ENCODE data around the gene SORCS1. TPM values are rescaled to one million over a fixed set of nuclear protein-coding genes. Genes with fewer than 3 reads are reported as not detected.
"Not testable (repeated sequence)": the region's sequence is repeated elsewhere in the genome, so short reads cannot be mapped to it uniquely, and the experiment has no call there.

The SORCS1 gene
- total RNA-seq, 2 donors from 2014 or later, result not detected

DNA sequence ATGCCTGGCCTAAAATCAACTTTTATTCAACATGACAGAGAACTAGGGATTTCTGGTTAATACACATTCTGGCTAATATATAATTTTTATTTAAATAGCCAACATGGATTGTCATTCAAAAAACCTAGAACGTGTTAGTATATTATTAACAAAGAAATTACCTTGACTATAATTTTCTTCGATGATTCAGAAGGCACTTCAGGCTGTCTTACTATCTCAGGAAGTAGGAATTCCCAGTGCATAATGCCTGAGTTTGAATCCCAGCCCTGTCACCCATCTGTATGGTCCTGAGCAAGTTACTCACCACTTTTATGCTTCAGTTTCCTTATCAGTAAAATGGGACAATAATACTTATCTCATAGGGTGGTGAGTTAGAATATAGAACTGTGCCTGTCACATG is 106.2 kb downstream of the SORCS1 start:
- H3K4me3 Mint-ChIP-seq, result no peak overlapping the region
- no peaks in the 10 kb centered on the region for H3K27me3 Mint-ChIP-seq
- no peaks in the 10 kb centered on the region for H3K9me3 ChIP-seq (ENCODE audit: control insufficient read depth, low read length, poor library complexity, severe bottlenecking)
- no peak for ATAC-seq
- no peak overlapping the region for H3K27ac Mint-ChIP-seq
- no peak for DNase-seq
- no peaks in the 10 kb centered on the region for H3K4me1 Mint-ChIP-seq
- H3K36me3 Mint-ChIP-seq (ENCODE audit: low read depth), result no peaks in the 10 kb centered on the region

DNA sequence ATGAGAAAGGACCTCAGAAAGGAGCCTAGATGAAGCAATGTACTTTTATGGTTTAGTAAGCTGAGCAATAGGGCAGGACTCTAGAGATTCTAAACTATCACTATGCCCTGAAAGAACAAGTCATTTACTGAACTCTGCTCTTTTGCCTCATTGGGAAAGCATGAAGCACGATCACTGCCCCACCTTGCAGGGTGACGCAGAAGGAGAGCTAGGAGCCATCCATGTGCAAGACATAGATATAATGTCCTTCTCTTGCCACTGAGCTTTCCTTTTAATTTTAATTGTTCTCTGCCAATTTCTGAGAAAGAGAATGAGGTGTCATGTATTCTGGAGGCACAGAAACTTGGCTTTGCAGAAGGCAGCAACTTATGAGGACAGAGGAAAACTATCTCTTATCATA is 108.3 kb downstream of the SORCS1 start:
- no peaks in the 10 kb centered on the region for H3K36me3 Mint-ChIP-seq (ENCODE audit: low read depth)
- DNase-seq (no peak), ATAC-seq (no peak)
- no peaks in the 10 kb centered on the region for H3K9me3 ChIP-seq (ENCODE audit: control insufficient read depth, low read length, poor library complexity, severe bottlenecking)
- H3K4me3 Mint-ChIP-seq, result no peak overlapping the region
- H3K4me1 Mint-ChIP-seq, result no peaks in the 10 kb centered on the region
- H3K27ac Mint-ChIP-seq, result no peak overlapping the region
- H3K27me3 Mint-ChIP-seq, result no peaks in the 10 kb centered on the region

DNA sequence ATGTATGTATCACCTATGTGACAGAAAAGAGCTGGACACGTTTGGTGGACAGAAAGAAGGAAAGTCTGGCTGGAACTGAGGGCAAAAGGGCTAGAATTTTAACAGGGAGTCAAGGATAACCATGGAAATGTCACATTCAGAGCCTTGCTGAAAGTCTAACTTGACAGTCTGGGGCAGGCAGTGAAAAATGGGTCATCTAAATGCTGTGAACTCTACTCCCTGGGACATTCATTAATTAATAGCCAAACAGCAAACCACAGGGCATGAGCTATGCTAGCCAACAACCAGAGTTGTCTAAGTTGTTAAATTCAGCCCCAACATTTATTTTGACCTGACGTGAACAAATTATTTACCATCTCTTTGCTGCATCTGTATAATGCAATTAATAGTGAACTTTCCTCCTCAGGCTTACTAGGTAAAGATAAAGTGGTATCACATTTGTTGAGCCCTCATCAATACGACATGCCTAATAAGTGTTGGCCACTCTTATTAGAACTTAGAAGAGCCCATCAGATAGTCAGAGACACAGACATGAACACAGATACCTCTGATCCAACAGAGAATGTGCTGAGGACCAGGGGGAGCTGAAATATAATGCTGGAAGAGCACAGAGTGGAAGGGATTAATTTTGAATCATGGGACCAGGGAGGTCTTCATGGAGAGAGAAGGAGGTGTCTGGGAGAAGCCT is 109.9 kb downstream of the SORCS1 start:
- no peaks in the 10 kb centered on the region for H3K9me3 ChIP-seq (ENCODE audit: control insufficient read depth, low read length, poor library complexity, severe bottlenecking)
- no peak overlapping the region for H3K27ac Mint-ChIP-seq
- no peaks in the 10 kb centered on the region for H3K4me1 Mint-ChIP-seq
- H3K27me3 Mint-ChIP-seq, result no peaks in the 10 kb centered on the region
- DNase-seq (no peak), ATAC-seq (no peak)
- no peak overlapping the region for H3K4me3 Mint-ChIP-seq
- H3K36me3 Mint-ChIP-seq (ENCODE audit: low read depth), result no peaks in the 10 kb centered on the region

DNA sequence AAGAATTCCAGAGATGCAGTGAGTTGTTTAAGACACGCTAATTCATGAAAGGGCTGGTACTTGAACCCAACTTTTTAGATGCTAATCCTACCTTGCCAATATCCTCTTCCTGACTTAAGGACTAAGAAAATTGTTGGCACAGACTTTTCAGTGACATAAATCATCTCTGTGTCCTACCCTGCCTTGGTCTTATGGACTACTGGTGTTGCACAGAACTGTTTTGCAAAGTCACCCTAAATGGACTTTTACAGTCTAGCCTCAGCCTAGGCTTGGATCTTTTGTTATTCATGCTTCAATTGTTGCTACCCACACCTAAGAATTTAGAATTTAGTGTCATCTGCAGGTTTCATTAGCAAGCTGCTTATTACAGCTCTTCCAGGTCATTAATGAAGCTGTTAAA is 112.7 kb downstream of the SORCS1 start:
- Mint-ChIP-seq H3K36me3 (ENCODE audit: low read depth) (no peaks in the 10 kb centered on the region), H3K4me1 (no peaks in the 10 kb centered on the region), H3K4me3 (no peak overlapping the region), H3K27ac (no peak overlapping the region), H3K27me3 (no peaks in the 10 kb centered on the region)
- no peak for DNase-seq
- no peaks in the 10 kb centered on the region for H3K9me3 ChIP-seq (ENCODE audit: control insufficient read depth, low read length, poor library complexity, severe bottlenecking)
- ATAC-seq, result no peak

DNA sequence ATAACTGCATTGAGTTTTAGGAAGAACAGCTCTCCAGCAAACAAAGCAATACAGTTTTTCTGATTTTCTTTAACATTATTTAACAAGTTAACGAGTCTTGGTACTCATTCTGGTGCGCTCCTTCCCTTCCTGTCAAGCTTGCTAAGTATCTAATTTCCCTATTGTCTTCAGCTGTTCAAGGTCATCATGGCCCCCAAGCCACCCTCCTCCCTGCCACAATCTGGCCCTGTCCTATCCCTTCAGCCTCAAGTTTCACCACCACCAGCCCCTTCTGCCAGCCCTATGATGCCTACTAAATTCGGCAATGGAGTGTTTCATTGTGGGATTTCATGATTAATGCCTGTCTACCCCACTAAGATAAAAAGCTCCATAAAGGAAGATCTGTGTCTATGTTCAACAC is 121.0 kb downstream of the SORCS1 start:
- DNase-seq, result no peak
- Mint-ChIP-seq H3K36me3 (ENCODE audit: low read depth) (no peaks in the 10 kb centered on the region), H3K4me3 (no peak overlapping the region), H3K4me1 (no peaks in the 10 kb centered on the region), H3K27me3 (no peaks in the 10 kb centered on the region), H3K27ac (no peak overlapping the region)
- no peaks in the 10 kb centered on the region for H3K9me3 ChIP-seq (ENCODE audit: control insufficient read depth, low read length, poor library complexity, severe bottlenecking)
- ATAC-seq, result no peak

DNA sequence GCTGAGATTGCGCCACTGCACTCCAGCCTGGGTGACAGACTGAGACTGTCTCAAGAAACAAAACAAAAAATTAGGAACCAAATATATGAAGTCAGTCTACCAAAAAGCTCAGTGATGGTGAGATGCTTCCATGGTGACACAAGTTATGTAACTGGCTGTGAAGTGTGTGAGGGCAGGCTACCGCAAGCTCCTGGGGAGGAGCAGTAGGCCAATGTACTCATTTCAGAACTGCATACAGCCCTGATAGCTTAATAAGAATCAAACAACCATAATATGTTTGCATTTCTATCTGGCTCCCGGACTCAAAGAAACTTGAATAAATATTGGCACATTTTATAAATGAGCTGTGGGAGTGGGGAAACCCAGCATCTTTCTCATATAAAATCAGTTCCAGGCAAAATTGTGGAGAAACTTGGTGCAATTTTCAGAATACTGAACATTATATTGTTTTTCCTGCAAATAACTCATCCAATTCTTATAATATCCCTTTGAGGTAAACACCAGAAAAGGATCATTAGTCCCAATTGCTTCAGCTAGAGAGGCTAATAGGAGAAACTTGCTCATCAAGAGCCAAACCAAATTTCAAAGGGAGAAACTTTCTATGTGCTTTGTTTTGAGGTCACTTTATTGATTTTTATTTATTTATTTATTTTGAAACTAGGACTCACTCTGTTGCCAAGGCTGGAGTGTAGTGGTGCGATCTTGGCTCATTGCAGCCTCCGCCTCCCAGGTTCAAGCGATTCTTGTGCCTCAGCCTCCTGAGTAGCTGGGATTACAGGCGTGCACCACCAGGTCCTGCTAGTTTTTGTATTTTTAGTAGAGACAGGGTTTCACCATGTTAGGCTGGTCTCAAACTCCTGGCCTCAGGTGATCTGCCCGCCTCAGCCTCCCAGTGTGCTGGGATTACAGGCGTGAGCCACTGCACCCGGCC is 127.0 kb downstream of the SORCS1 start:
- DNase-seq (no peak), ATAC-seq (no peak)
- no peak overlapping the region for H3K4me3 Mint-ChIP-seq
- no peaks in the 10 kb centered on the region for H3K36me3 Mint-ChIP-seq (ENCODE audit: low read depth)
- H3K4me1 Mint-ChIP-seq, result no peaks in the 10 kb centered on the region
- no peaks in the 10 kb centered on the region for H3K27me3 Mint-ChIP-seq
- no peak overlapping the region for H3K27ac Mint-ChIP-seq
- no peaks in the 10 kb centered on the region for H3K9me3 ChIP-seq (ENCODE audit: control insufficient read depth, low read length, poor library complexity, severe bottlenecking)

DNA sequence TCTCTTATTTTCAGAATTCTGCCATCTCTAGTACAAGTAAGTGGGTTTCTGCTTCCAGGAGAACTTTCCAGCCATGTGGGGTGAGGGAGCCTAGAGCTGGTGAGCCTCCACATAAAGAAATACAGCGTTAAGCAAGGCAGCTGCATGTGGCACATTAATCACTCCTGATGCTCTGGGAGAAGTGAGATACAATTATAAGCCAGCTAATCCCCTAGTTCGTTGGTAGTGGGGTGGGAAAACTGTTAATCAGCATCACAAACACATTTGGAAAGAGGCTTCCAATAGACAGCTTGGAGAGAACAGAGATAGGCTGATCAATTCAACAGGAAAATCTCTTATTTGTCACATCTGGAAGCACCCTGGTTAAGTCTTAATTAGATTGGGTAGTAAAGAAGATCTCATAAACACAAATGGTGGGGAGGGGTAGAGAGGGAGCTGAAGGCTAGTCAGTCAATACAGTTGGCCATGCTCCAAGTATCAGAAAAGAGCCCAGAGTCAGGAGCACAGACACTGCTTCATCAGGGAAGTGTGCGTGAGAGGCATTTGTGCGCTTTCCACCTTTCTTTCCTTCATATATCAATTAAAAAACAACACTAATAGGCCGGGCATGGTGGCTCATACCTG is 130.6 kb downstream of the SORCS1 start:
- Mint-ChIP-seq H3K36me3 (ENCODE audit: low read depth) (no peaks in the 10 kb centered on the region), H3K4me1 (no peaks in the 10 kb centered on the region), H3K4me3 (no peak overlapping the region), H3K27ac (no peak overlapping the region), H3K27me3 (no peaks in the 10 kb centered on the region)
- H3K9me3 ChIP-seq (ENCODE audit: control insufficient read depth, low read length, poor library complexity, severe bottlenecking), result no peaks in the 10 kb centered on the region
- ATAC-seq (no peak), DNase-seq (no peak)

DNA sequence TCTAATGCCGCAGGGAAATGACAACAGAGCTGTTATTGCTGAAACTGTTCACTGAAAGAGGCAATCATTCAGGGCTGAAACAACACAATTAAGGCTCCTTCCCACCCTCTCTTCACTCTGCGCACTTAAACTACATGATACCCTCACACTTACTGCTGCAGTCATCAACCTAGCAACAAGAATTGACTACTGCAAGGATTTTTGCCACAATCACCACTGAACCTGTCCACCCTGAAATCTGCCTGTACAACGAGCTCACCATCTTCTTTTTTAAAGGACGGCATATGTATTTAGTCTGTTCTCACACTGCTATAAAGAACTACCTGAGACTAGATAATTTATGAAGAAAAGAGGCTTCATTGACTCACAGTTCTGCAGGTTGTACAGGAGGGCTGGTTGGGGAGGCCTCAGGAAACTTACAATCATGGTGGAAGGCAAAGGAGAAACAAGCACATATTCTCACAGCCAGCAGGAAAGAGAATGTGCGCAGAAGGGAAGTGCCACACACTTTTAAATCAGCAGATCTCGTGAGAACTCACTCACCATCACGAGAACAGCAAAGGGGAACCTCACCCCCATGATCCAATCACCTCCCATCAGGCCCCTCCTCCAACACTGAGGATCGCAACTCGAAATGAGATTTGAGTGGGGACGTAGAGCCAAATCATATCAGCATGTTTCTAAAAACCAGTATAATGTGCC is 131.7 kb downstream of the SORCS1 start:
- no peak overlapping the region for H3K4me3 Mint-ChIP-seq
- no peaks in the 10 kb centered on the region for H3K9me3 ChIP-seq (ENCODE audit: control insufficient read depth, low read length, poor library complexity, severe bottlenecking)
- H3K36me3 Mint-ChIP-seq (ENCODE audit: low read depth), result no peaks in the 10 kb centered on the region
- no peaks in the 10 kb centered on the region for H3K27me3 Mint-ChIP-seq
- ATAC-seq (no peak), DNase-seq (no peak)
- no peaks in the 10 kb centered on the region for H3K4me1 Mint-ChIP-seq
- H3K27ac Mint-ChIP-seq, result no peak overlapping the region

DNA sequence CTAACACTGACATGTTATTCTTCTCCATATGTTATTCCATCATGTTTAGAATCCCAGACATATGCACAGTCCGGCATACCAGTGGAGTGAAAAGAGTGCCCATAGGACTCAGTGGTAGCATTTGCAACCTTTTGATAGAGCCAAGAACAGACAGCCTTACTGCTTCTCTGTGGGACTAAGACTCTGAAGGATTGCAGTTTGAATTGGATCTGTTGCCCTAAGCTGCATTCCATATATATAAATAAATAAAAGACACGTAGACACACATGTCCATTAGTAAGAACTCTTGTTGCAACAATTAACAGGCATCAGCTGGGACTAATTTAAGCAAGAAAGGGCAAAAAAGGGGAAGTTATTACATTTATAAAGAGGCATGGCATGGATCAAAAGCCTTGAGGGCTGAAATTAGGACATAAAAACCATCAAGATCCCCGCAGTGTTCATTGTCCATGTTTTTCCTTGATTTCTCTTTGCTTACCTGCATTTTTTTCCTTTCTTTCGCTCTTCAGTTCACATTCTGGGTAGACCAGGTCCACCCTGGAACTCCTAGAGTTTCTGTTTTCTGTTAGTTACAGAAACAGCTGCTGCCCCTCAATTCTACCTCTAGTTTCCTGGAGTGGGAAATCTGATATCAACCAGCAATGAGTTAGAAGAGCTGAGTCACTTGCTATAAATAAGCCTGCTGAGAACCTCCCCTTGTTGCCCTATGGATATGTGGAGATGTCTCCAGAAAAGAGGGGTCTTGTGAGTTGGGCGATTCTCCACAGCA is 132.4 kb downstream of the SORCS1 start:
- Mint-ChIP-seq H3K36me3 (ENCODE audit: low read depth) (no peaks in the 10 kb centered on the region), H3K4me3 (no peak overlapping the region), H3K27me3 (no peaks in the 10 kb centered on the region), H3K27ac (no peak overlapping the region), H3K4me1 (no peaks in the 10 kb centered on the region)
- no peaks in the 10 kb centered on the region for H3K9me3 ChIP-seq (ENCODE audit: control insufficient read depth, low read length, poor library complexity, severe bottlenecking)
- ATAC-seq (no peak), DNase-seq (no peak)

DNA sequence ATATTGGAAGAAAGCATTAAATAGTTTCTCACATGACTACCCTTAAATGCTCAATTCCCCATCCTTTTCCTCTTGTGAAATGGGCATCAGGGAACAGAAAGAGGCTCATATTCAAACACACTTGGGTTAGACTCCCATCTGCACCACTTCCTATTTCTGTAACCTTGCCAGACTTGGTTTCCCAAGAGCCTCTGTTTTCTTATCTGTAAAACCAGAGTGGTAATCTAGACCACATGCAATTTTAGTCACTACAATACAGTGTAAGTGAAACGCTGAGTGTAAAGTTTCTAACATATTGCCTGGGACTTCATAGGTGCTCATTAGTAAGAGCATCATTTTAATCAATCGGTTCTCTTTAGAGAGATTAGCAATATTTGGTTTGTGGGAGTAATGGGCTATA is 136.3 kb downstream of the SORCS1 start:
- H3K4me1 Mint-ChIP-seq, result no peaks in the 10 kb centered on the region
- no peak overlapping the region for H3K27ac Mint-ChIP-seq
- no peak overlapping the region for H3K4me3 Mint-ChIP-seq
- no peaks in the 10 kb centered on the region for H3K9me3 ChIP-seq (ENCODE audit: control insufficient read depth, low read length, poor library complexity, severe bottlenecking)
- no peak for DNase-seq
- no peaks in the 10 kb centered on the region for H3K27me3 Mint-ChIP-seq
- H3K36me3 Mint-ChIP-seq (ENCODE audit: low read depth), result no peaks in the 10 kb centered on the region
- ATAC-seq, result no peak

DNA sequence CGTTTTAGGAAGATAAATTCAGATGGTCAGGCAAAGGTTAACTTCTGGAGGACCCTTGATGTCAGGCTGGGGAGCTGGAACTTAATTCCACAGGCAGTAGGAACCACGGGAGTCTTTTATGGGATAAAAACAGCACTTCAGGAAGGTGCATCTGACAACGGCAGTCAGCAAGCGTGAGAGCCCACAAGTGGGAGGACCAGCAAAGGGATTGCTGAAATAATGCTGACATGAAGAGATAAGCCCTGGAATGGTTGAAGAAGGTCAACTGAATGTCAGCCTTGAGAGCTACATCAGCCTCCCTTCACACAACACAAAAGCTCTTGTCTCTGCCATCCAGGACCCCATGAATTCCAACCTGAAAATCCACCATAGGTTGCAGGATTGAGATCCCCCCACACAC is 138.8 kb downstream of the SORCS1 start:
- ATAC-seq, result no peak
- DNase-seq, result no peak
- no peaks in the 10 kb centered on the region for H3K27me3 Mint-ChIP-seq
- no peaks in the 10 kb centered on the region for H3K36me3 Mint-ChIP-seq (ENCODE audit: low read depth)
- no peaks in the 10 kb centered on the region for H3K4me1 Mint-ChIP-seq
- H3K27ac Mint-ChIP-seq, result no peak overlapping the region
- H3K4me3 Mint-ChIP-seq, result no peak overlapping the region
- no peaks in the 10 kb centered on the region for H3K9me3 ChIP-seq (ENCODE audit: control insufficient read depth, low read length, poor library complexity, severe bottlenecking)

DNA sequence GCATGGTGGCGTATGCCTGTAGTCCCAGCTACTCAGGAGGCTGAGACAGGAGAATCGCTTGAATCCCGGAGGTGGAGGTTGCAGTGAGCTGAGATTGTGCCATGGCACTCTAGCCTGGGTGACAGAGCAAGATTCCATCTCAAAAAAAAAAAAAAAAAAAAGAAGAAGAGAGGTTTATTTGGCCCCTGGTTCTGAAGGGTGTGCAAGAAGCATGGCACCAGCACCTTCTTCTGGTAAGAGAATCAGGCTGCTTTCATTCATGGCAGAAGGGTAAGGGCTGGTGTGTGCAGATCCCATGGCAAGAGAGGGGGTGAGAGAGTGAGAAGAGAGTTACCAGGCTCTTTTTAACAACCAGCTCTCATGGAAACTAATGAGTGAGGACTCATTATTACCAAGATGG is 140.5 kb downstream of the SORCS1 start:
- H3K4me1 Mint-ChIP-seq; H3K4me3 Mint-ChIP-seq; H3K27me3 Mint-ChIP-seq; H3K36me3 Mint-ChIP-seq (ENCODE audit: low read depth); H3K9me3 ChIP-seq (ENCODE audit: control insufficient read depth, low read length, poor library complexity, severe bottlenecking); DNase-seq; ATAC-seq; H3K27ac Mint-ChIP-seq: not testable (repeated sequence)
